ENCODE measurements around the gene MCCC1.
"Not testable (repeated sequence)": the region's sequence is repeated elsewhere in the genome, so short reads cannot be mapped to it uniquely, and the experiment has no call there.

Gene MCCC1

DNA sequence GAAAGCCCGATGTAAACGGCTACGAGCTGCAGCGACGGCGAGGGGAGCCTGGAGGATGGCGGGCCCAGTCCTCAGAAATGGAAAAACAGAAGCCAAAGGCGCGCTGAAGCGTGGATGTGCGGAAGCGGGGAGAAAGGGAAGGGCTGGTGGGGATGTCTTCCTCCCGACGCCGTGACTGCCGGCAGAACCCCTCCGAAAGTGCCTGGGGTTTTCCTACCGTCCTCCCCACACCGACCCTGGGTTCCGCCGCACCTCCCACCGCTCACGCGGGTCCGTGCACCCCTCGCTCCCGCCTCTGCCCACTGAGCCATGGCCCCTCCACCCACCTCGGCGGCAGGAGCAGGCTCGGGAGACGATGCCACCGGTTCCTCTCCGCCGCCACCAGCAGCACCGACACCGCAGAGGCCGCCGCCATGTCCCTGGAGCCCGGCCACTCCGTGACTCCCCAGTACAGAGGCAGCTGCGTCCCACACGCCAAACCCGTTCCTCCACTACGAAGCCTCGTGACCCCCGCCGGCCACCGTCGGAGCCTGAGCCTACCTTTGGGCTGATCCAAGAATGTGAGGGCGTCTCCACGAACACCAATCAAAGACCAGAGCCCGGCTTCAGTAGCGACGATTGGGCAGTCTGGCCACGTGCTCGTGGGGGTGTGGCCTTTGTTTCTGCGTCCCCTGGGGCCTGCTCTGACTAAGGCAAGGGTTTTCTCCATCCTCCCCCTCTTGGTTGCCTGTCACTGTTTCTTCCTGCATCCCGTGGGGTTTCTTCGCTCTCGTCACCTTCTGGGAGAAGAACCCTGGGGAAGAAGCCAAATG, at the start of gene MCCC1:
Gene MCCC1 (minus strand): TSS at position 471 of the 812 bp plus-strand sequence. CDS start 56 bp downstream, at position 415.
- DNase-seq = peak; percentile 99

DNA sequence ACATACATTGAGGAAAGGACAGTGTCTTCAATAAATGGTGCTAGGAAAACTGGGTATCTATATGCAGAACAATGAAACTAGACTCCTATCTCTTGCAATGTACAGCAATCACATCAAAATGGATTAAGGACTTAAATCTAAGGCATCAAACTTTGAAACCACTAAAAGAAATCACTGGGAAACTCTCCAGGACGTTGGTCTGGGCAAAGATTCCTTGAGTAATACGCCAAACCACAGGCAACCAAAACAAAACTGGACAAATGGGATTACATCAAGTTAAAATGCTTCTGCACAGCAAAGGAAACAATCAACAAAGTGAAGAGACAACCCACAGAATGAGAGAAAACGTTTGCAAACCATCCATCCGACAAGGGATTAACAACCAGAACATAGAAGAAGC, 48.8 kb upstream of the MCCC1 start:
- no peak for DNase-seq

DNA sequence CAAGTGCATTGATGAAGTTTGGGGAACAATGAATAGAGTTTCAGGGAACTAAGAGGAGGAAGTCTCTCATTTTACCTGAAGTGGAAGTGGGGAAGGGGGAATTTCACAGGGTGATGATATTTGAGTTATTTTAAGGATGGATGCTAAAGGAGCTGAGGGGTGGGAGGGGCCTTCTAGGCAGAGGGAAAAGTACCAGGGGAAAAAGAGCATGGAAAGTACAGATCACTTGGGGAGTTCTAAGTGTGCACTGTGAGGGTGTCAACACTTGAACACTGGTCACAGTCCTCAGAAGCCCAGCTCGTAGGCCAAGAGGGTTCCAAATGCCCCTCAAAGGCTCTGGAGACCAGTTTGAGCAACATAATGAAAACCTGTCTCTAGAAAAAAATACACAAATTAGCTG, 45.1 kb upstream of the MCCC1 start:
- DNase-seq = no peak

DNA sequence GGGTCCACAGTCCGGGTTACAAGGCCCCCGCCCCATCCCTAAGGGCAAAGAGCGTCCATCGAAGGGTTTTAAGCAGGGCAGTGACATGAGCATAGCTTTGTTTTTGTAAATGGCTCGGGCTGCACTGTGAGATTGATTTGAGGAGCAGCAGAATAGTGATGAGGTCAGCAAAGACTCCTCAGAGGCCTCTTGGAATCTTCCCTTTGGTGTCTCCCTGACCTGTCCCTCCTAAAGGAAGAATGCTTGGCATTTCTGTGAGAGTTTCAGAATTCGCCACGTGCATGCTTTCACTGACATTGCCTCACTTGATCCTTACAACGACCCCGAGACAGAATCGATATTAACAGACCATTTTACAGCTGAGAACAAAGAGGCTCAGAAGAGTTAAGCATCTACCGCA, 42.9 kb upstream of the MCCC1 start:
- no peak for DNase-seq

DNA sequence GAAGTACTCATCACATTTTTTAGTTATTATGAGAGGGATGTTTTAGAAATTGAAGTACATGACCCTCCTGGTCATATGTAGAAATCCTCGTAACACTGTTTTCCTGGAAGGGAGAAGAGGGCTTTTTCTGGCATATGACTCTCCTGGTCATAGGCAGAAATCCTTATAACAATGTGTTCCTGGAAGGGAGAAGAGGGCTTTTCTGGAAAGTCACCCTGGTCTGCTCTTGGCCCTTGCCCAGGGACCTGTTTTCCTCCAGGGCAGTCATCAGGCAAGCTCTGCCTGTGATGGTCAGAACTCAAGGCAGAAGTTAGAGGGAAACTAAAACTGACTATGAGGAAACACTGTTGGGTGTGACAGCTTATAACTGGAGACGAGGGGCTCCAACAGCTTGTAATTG, 35.5 kb upstream of the MCCC1 start:
- DNase-seq = no peak

DNA sequence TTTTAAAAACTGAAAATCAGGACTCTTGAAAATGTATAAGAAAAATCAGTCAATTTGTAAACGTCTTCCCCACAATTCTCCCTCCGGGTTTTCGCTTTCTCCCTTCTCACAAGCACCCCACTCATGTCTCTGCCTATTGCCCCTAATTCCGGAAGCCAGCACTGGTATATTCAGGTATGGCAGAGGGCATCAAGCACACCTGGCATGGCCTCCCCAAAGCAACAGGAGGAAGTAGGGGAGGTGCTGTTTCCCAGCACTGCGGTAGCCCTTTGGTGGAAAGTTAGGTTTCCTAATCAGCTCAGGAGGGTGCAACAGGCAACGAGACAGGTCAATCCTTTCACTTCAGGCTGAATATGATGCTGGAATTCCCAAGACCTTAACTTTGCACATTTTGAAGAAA, 33.1 kb upstream of the MCCC1 start:
- no peak for DNase-seq

DNA sequence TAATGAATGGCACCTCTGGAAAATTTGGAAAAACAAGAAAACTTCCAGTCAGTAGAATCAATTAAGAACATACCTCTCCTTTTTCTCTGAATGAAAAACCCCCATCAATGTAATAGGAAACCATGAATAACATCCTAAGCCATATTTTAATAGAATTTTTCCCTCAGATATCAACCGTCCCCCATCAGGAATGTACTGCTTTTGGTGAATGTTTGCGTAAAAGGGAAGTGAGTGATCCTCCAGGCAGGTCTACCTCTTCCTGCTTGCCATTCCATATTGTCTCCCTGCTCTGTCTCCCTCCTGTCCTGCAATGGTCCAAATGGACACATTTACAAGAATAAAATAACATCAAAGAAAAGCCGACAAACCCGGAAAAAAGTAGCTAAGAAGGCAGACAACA, 32.4 kb upstream of the MCCC1 start:
- no peak for DNase-seq

DNA sequence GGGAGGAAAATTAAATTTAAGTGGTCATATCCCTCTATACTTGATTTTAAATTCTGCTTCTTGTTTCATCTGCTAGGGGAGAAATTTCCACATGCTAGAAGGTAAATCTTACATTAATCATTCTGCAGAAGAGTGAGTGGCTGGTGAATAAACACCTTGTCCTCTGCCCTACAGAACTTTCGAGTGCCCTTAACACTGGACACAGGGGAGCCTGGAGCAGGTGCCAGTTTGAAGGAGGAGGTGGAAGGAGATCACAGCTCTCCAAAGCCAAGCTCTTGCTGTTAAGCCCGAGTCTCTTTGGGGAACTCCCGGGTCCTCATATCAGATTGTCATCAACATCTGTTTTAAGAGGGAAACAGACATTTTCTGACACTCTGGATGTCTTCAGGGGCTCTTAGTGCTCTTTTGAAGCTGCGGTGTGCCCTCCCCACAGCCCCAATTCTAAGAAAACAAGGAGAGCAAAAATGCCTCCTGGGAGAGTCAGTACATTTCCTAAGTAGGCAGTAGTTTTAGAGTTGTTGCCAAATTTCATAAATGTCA, 32.0 kb upstream of the MCCC1 start:
- DNase-seq = no peak

DNA sequence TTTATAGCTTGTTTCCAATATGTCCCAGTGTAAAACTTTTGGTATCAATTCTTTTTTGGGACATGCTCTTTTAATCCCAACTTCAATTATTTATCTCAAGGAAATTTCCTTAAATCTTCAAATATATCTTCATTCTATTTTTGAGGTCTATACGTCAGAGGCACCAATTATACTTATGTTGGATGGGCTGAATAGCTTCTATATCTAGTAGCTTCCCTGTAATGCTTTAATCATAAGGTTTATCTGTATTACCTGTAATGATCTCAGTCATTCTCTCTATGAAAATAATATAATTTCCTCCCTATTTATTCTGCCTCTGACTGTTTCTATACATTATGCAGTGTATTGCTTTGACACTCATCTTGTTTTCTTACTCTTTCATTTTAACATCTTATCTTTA, 29.9 kb upstream of the MCCC1 start:
- DNase-seq = no peak

DNA sequence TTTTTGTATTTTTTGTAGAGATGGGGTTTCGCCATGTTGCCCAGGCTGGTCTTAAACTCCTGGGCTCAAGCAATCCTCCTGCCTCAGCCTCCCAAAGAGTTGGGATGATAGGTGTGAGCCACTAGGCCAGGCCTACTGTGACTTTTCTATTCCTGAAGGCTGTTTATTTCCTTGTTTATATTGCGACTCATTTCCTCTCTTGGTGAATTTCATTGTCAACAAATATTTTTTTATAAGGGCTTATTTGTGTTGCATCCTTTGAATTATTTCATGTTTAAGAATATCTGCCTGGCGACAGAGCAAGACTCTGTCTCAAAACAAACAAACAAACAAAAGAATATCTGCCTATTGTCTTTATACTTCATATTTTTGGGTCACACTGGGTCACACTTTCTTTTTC, 29.4 kb upstream of the MCCC1 start:
- DNase-seq = no peak

DNA sequence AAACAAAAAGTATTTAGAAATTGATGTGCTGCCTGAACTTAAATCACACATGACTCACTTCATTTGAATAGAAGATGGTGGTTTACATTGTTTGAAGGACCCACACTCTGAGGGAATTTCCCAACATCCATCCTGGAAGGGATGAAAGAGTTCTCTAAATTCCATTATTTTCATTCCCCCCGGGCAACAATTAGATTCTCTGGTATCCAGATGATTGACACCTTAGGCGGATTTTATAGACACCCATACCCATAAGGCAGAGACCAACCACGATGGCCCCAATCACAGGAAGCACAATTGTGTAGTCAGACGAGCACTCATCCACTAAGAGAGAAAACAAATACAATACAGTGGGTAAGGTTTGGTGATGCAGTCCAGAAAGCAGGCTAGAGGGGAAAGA, 24.6 kb upstream of the MCCC1 start:
- no peak for DNase-seq

DNA sequence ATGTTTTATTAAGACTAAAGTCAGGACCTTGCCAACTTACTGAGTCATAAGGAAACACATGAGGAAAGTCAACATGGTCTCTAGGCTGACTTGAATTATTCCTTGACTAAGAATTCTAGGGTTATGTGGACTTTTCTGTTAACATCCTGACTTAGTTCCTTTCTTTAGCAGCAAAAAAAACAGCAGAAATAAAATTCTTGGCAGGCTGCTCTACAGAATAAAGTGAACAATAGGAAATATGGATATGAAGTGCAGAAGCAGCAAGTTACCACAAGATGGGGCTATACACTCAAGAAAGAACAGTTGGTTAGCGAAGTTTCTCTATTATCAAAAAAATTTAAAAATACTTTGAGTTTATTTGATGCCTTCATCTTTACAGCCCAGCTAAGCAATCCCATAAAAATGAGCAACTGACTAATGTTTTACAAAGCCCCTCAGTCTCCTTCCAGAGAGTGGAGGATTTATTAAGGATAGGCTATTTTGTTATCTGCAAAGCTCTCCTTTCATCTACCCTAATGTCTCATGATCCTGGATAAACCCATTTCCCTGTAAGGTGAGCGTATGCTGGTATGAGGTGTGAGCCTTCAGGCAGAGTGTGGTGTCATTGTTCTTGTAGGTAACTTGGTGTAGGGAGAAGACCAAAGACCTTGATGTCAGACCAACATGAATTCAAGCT, 23.1 kb upstream of the MCCC1 start:
- DNase-seq = no peak

DNA sequence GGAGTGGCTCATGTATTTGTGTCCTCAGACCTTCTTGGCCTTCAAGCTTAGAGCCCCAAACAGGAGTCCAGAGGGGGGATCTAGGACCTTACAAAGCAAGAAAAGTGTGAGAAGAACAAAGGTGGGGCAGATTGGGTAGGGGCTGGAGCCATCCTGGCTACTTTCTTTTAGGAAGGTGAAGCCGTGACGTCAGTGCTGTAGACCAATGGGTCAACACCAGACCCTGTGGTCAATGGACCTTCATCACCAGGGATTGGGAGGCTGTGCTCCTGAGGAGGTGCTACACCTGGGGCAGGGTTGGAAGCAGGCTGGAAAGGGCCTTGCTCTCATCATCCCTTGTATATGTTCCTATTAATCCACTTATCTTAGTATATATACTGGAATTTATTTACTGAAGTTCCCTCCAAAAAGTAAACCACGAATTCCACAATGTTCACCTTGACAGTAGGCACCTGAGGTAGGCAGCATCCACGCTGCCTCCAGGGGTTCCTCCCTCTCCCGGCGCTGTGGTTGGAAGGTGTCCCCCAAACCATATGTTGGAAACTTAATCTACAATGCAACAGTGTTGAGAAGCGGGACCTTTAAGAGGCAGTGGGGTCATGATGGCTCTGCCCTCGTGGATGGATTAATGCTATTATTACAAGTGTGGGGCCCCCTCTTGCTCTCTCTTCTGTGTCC, 21.4 kb upstream of the MCCC1 start:
- DNase-seq = no peak

DNA sequence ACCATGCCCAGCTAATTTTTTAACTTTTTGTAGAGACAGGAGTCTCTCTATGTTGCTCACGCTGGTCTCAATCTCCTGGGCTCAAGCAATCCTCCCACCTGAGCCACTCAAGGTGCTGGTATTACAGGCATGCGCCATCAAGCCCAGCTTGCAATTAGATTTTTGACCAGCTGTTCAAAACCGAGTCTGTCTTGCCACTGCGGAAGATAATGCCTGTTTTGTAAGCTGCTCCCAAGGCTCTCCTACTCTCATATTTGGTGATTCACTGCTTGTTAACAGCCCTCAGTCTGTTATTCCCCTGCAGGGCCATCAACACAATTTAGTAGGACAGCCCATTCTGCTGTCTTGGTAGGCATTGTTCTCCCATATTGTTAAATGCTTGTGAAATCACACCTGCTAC, 17.8 kb upstream of the MCCC1 start:
- no peak for DNase-seq

DNA sequence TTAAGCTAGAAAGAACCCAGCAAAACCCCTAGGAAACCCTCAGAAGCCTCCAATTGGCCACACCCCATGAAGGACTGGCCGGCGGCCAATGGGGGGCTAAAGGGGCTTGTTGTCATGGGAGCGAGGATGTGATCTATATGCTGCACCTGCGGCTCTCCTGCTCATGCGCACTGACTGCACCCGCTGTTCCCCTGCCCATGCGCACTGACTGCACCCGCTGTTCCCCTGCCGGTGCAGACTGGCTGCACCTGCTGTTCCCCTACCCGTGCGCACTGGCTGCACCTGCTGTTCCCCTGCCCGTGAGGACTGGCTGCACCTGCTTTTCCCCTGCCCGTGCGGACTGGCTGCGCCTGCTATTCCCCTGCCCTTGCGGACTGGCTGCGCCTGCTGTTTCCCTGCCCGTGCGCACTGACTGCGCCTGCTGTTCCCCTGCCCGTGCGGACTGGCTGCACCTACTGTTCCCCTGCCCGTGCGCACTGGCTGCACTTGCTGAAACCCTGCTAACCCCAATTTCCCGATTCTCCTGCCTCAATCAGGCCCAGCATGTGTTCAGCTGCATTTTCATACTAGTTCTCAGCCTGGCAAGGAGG, 16.8 kb upstream of the MCCC1 start:
- peak; percentile 42 for DNase-seq

DNA sequence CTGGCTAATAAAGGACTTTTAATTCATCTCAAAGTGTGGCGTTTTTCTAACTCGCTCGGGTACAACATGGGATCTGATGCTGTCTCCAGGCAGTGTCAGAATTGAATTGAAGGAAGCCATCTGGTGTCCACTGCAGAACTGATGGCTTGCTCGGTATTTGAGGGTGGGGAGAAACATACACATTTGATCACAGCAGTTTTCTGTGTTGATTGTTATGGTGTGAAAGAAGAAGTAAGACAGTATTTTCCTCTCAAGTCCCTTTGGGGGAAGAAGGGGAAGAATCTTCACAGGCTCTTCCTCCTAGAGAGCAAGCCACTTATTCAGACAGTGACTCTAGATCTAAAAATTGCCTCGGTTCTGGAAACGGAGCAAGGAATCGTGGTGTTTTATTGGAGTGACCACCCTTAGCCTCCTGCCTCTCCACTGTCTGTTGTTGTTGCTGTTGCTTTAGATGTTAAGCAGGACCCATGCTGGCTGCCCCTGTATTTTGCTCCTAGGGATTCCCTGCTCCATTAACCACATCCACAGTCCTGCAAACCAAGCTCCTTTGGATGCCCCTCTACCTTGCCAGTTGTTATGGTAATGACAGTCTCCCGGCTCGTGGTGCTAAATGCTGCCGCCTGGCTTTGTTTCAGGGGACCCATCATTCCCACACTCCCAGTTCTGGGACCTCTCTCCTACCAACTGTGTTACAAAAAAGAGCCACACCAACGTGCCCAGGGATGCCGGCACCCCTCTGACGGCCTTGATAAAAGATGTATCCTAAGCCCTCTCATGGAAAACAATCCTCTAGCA, 15.3 kb upstream of the MCCC1 start:
- no peak for DNase-seq

DNA sequence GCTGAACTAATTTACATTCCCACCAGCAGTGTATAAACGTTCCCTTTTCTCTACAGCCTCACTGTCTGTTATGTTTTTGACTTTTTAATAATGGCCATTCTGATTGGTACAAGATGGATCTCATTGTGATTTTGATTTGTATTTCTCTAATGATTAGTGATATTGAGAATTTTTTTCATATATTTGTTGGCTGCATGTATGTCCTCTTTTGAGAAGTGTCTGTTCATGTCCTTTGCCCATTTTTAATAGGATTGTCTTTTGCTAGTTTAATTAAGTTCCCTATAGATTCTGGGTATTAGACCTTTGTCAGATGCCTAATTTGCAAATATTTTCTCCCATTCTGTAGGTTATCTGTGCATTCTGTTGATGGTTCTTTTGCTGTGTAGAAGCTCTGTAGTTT, 10.6 kb upstream of the MCCC1 start:
- DNase-seq = not testable (repeated sequence)

DNA sequence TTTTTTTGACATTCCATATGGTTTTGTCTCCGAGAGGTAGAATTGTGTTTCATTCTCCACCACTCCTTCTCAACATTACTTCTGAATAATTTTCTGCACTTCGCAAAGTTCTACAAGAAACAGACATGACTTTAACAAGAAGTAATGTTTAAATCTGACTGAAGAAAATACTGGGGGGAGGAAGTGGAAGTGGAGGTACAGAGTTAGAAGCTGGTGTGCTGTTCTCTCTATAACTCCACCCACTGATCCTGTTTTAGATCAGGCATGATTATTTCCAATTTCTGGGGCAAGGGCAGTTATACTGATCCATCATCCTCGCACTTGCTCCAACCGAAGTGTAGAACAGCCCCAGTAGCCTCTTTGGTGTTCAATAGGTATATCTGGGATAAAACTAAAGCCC, 9.2 kb upstream of the MCCC1 start:
- no peak for DNase-seq

DNA sequence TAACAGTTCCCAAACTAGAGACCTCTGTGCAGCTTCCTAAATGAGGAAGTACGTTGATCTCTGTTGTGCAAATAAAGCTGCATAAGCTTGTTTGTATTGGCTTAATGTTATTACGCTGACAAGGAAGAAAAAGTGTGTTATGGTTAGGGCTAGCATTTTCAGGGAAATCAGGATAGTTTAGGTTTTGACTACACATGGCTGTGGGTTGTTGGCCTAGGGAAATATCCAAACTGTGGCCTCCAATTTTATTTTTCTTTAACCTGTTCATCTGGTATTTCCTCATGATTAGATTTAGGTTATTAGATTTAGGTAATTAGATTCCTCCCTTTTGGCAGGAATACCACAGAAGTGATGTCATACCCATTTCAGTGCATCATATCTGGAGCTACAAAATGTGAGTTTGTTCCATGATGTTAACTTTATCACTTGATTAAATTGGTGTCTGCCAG, 8.7 kb upstream of the MCCC1 start:
- DNase-seq = no peak

DNA sequence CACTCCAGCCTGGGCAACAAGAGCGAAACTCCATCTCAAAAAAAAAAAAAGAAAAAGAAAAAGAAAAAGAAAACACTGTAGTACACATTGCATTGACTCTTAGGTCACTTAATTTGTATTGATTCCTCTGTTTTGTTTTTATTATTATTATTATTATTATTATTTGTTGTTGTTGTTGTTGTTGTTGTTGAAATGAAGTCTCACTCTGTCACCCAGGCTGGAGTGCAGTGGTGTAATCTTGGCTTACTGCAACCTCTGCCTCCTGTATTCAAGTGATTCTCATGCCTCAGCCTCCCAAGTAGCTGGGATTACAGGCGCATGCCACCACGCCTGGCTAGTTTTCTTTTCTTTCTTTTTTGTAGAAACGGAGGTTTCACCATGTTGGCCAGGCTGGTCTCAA, 8.1 kb upstream of the MCCC1 start:
- not testable (repeated sequence) for DNase-seq

DNA sequence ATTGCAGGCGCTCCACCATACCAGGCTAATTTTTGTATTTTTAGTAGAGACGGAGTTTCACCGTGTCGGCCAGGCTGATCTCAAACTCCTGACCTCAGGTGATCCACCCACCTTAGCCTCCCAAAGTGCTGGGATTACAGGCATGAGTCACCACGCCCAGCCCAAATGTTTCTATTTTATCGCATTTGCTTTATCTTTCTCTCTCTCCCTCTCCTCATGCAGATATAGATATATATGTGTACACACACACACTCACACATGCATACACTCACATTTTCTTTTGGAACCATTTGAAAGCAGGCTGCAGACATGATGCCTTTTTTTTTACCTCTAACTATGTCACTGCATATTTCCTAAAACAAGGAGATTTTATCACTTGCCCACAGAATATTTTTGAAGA, 7.3 kb upstream of the MCCC1 start:
- DNase-seq = no peak

DNA sequence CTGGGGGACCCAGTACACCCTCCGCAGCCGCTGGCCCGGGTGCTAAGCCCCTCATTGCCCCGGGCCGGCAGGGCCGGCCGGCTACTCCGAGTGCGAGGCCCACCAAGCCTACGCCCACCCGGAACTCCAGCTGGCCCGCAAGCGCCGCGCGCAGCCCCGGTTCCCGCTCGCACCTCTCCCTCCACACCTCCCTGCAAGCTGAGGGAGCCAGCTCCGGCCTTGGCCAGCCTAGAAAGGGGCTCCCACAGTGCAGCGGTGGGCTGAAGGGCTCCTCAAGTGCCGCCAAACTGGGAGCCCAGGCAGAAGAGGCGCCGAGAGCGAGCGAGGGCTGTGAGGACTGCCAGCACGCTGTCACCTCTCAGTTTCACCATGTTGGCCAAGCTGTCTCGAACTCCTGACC, 4.7 kb upstream of the MCCC1 start:
- not testable (repeated sequence) for DNase-seq

Measured in stimulated activated naive CD4-positive, alpha-beta T cell treated with Interleukin-2 at 50 U/mL for 16 hours (primary cell).